NK-92 (cell line): Measurements from ENCODE around the gene MDFI.

Experiments used
- DNase-seq: peaks from one replicate; lab custom pipeline; 2025; ENCODE audit not compliant: unreplicated experiment; lab: John Stamatoyannopoulos, UW

MDFI gene

DNA sequence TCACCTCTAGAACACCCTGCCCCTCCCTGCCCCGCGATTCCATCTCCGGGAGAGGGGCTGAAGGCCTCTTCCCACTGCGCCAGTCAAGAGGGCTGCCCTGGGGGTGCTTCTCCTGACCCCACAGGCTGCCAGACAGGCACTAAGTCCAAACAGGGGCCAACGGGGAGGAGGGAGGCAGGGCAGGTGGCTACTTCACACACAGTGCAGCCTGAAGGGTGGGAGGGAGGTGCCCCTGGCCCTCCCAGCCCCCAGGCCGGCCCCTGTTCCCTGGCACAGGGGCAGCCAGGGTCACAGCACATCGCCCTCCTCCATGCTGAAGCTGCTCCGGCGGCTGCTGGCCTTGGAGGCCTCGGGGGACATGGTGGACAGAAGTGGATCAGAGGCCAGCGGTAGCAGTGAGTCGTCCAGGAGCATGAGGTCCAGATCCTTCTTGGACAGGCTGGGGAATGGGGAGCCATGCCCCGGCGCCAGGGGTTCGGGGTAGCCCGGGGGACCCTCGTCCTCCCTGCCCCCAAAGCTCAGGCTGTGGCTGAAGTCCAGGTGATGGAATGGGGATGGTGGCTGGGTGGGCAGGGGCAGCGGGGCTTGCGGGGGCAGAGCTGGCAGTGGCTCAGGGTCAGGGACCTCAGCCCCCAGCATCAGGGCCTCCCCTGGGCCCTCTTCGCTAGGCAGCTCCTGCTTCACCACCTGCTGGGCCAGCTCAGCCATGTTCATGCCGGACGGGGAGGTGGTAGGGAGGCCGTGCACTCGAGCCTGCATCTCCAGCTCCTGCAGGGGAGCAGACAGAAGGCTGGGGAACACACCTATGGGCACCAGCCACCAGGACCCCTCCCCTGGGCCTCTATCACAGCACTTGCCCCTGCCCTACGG, 46.3 kb downstream of the MDFI start:
- DNase-seq, result no peak

DNA sequence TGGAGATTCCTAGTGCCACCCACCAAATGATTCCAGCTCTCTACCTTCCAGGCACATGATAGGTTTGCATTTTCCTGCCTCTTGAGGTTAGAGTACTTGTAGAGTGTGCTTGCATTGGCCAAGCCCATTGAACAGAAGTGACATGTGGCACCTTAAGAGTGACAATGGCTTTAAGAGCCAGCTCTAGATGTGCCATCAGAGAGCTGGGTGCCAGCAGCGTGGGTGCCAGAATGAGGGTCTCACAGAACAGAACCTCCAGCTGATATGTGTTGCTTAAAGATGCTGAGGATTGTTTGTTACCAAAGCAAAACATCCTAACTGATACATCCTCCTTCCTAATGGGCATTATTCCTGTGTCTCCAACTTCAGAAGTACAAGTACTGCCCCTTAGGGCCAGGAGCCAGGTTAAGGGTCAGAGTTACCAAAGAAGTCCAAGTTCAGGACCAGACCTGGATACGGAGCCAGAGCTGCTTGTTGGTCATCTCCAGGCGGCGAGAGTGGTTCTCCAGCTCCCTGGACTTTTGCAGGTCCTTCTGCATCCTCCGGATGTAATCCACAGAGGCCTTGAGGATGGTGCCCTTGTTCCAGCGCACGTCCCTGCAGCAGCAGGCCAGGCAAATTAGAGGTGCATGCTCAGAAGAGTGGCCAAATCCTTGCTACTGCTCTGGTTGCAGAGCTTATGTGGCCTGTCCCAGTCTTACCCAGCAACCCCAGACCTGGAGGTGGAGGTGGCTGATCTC, 47.5 kb downstream of the MDFI start:
- no peak for DNase-seq

DNA sequence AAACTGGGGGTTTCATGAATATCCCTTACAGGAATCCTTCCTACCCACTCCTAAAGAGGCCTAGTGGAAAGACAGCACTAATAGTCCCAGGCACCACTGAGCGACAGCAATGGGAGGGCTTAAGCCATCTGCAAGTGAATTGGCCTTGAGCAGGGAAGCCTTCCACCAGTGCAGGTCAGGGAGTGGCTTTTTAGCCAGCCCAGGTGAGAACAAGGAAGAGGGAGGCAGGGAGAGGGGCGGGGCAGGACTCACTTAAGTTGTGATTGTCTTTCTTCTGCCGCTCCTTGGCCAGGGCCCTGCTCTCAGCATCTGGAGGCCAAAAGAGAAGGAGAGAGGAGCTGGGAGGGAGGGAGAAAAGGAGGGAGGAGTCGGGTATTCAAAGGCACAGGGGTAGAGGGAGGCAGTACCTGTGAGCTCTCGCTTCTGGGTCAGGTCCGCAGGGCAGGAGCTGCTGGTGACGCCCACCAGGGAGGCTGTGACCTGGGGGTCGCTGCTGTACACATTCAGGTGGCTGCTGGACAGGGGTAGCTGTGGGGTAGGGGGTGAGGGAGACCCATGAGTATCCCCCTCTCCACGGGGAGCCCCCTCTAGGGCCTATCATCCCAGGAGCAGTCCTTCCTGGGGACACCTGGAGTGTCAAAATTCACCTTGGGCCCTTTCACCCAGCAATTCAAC, 49.4 kb downstream of the MDFI start:
- no peak for DNase-seq

DNA sequence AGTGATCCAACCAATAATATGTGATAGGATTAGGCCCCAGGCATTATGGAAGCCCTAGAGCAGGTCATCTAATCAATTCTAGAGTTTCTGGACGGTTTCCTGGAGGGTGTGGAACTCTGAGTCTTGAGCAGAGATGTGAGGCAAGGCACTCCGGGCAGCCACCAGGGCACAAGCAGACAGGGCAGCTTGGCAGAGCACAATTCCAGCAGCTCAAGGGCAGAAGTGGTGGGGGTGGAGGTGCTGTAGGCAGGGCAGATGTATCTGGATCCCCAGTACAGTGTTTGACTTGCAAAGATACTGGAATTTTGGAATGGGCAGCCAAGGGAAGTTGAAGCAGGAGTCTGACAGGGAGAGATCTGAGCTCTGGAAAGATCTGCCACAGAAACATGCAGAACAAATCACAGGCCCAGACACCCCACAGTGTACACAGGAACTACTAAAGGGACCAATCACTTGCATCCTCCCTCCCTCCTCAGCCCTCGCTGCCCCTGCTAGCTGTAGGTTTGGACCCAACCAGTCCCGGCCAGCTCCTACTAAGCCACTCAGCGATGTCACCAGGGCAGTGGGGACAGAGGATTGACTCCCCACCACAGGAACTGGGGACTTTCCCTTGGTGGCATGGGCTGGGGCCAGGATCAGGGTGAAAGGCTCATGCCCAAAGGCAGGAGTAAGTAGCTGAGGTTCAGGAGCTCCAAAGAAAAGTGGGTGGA, 50.1 kb downstream of the MDFI start:
- no peak for DNase-seq

GRCh38 chr6:41689171-41690008, 51.1 kb downstream of the MDFI start:
- DNase-seq, result no peak

DNA sequence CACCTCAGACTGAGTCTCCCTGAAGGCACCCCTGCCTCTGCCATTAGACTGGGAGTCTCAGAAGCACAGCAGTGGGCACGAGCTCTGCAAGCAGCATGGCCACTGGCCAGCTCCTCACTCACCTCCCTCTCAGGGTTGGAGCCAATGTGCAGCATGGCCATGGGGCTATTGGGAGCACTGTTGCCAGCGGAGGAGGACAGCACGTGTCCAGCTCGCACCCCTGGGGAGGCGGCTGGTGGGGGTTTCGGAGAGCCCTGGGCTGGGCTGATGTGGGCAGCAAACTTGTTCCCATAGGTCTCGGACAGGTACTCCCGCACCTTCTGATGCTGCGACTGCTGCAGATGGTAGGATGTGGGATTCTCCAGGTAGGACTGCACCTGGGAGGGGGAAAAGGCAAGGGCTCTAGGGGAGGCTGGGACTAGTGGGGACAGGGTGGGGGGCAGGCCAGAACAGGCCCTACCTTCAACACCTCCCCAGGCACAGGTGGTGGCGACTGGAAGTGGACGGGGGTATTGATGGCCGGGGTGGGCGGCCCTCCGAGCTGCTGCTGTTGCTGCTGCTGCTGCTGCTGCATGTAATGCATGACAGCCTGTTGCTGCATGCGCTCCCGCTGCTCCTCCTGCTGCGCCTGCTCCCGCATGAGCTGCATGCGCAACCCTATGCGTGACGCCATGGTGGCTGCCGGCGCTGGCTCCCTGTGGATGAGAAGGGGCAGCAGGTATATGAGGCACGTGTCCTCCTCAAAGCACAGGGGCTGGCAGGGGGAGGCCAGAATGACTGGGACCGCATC, 52.5 kb downstream of the MDFI start:
- DNase-seq, result no peak

DNA sequence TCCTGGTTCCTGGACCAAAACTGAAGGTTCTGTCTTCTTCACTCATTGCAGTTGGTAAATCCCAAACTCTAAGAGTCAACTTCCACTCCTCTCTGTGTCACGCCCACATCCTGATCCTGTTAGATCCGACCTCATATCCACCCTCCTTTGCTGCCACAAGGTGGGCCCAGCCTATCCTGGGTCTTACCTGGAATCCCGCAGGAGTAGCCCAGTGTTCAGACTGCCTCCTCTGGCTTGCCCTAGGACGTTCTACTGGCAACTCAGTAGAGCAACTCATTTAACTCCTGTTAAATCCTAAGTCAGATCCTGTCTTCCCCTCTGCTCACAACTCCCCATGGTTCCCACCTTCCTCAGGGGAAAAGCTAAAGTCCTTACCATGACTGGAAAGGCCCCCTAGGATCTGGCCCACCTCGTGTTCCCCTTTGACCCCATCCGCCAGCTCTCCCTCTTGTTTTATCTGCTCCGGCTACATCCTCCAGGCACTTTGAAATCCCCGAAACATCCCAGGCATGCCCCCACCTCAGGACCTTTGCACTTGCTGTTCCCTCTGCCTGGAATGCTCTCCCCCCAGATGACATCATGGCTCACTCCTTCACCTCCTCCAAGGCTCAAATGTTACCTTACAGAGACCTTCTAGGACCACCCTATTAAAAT, 53.3 kb downstream of the MDFI start:
- DNase-seq, result no peak

DNA sequence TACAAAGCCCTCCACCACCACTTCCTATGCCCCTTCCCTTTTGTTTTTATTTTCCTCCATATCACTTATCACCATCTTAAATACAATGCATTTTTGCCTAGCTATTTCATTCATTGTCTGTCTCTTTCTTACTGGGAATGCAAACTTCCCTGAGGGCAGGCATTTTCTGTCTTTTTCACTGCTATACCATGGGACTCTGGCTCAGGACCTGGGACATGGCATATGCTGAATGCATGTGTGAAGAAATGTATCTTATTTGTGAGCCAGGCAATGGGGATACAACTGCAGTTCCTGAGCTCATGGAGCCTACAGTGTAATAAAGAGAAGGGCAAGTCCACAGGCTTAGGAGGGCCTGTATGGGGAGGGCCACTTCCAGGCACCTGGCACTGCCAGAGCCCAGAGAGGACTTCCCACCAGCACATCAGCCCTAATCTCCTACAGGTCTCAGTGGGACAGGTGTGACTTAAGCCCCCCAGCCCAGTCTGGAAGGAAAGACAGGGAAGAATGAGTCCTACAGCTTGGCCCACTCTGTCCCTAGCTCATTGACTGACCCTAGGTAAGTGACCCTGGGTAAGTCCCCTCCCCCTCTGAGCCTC, 53.9 kb downstream of the MDFI start:
- DNase-seq, result no peak

DNA sequence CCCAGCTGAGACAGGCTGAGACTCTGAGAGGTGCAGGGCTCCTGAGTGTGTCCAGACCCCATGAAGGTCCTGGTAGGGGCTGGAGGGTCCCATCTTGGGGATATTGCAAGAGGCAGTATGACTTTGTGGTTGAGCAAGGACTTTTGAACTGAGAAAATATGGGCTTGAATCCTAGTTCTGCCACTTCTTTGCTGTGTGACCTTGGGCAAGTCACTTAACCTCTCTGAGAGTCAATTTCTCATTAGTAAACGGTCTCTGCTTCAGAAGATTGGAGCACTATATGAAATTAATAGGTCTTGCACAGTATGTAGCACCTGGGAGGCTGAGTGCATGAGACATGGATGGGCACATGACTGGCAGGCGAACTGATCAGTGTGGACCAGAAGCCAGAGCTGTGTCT, 54.5 kb downstream of the MDFI start:
- no peak for DNase-seq

DNA sequence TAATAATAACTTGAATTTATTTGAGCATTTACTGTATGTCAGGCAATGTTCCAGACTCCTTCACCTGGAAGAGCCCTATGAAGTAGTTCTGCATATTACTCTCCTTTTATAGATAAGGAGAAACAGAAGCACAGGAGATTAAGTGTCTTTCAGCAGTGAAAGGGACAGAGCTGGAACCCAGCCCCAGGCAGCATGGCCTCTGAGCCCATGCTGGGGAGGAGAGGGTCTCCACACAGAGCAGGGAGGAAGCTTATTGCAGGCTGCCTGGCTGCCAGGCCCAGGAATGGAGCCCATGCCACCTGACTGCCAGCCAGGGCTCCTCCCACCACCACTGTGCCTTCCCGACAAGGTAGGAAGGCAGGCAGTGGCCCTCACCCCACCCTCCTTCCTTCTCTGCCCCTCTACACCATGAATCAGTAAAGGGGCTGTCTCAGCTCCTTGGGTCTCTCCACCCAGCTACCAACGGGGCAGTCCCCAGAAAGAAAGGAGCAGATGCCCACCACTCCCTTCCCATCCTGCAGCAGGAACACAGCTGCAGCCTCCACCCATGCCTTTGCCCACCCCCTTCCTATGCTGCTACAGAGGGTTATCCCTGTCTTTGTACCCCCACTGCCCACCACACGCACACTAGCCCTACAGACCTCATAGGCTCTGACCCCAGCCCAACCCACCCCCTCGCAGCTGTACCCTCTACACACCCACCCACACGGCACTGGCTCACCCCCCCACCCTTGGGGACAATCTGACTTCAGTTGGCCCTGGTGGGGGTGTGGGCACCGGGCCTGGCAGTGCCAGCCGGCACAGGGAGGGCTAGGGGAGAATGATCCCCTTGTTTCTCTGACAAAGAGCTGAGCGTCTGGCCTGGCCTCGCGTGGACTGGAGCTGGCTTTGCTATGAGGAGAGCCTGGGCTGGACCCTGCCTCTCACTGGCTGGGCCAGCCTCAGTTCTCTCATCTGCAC, 55.3 kb downstream of the MDFI start:
- no peak for DNase-seq

- no peak for DNase-seq
These were observed 56.7 kb downstream of the MDFI start for GRCh38 chr6:41694815-41695526.

- DNase-seq, result no peak
These were observed 57.6 kb downstream of the MDFI start for GRCh38 chr6:41695825-41696224.

DNA sequence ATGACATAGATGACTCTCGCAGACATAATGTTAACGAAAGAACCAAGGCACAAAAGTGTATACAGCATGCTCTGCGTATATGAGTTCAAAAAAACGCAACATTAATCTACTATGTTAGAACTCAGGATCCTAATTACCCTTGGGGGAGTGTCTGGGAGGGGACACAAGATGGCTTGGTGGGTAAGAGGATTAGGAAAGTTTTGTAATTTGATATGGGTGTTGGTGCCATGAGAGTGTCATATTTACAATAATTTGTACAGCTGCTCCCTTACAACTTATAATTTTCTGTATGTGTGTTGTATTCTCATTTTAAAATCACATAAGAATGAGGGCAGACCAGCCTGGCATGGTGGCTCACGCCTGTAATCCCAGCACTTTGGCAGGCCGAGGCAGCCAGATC, 58.5 kb downstream of the MDFI start:
- no peak for DNase-seq

GRCh38 chr6:41697861-41698781, 59.9 kb downstream of the MDFI start:
- DNase-seq, result no peak

- DNase-seq, result no peak
These were observed 60.8 kb downstream of the MDFI start for GRCh38 chr6:41699063-41699462.
